ENCODE results near the gene MACROD2.

DNA sequence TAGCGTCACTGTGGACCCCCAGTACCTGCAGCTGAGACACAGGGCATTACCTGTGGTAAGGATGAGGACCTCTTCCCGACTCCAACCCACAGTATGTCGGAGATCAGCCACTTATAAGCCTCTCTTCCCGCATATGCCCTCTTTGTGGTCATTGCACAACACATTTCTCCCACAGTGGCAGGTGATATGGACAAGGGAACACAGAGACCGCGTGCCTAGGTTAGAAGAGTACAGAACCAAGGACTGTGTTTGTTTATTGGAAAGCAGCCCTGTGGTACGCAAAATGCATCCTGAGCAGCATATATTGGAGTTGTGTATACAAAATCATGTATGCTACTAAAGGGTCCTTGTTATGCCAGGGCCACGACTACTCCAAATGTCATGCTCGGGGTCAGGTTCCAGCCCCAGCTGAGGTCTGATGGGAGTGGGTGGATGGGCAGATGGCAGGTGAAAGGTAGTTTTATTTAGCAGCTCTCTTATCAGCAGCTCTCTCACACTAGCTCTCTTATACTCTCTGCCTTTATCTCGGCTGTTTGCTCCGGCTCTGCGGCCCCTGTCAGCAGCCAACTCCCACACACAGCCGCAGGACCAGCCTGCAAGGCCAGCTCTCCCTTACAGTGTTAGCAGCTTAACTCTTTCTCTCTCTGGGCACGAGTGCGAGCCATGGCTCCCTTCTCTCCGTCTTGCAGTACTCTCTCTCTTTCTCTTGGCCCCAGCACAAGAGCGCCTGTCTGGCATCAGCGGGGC lies 2009.0 kb downstream of the MACROD2 start:
- TF ChIP-seq POLR2AphosphoS5 (IDR thresholded peaks at IDR 0.05): no peak
- TF ChIP-seq, protein P1, sequence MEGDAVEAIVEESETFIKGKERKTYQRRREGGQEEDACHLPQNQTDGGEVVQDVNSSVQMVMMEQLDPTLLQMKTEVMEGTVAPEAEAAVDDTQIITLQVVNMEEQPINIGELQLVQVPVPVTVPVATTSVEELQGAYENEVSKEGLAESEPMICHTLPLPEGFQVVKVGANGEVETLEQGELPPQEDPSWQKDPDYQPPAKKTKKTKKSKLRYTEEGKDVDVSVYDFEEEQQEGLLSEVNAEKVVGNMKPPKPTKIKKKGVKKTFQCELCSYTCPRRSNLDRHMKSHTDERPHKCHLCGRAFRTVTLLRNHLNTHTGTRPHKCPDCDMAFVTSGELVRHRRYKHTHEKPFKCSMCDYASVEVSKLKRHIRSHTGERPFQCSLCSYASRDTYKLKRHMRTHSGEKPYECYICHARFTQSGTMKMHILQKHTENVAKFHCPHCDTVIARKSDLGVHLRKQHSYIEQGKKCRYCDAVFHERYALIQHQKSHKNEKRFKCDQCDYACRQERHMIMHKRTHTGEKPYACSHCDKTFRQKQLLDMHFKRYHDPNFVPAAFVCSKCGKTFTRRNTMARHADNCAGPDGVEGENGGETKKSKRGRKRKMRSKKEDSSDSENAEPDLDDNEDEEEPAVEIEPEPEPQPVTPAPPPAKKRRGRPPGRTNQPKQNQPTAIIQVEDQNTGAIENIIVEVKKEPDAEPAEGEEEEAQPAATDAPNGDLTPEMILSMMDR (IDR thresholded peaks at IDR 0.05): no peak
